ENCODE measurements around the gene DMBT1. TPM values are rescaled to one million over a fixed set of nuclear protein-coding genes. Genes with fewer than 3 reads are reported as not detected.
"Not testable (repeated sequence)": the region's sequence is repeated elsewhere in the genome, so short reads cannot be mapped to it uniquely, and the experiment has no call there.

The DMBT1 gene
- total RNA-seq, 1 donor from 2014 or later = 1.5 TPM

GRCh38 chr10:122577311-122577885 is 16.8 kb downstream of the DMBT1 start:
- no peak for DNase-seq (ENCODE audit: low spot score)

DNA sequence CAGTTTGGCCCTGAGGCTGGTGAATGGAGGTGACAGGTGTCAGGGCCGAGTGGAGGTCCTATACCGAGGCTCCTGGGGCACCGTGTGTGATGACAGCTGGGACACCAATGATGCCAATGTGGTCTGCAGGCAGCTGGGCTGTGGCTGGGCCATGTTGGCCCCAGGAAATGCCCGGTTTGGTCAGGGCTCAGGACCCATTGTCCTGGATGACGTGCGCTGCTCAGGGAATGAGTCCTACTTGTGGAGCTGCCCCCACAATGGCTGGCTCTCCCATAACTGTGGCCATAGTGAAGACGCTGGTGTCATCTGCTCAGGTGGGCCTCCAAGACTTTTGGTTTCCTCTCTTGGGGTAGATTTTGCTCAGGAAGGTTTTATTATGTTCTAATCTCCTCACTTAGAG is 25.5 kb downstream of the DMBT1 start:
- DNase-seq (ENCODE audit: low spot score) = not testable (repeated sequence)

DNA sequence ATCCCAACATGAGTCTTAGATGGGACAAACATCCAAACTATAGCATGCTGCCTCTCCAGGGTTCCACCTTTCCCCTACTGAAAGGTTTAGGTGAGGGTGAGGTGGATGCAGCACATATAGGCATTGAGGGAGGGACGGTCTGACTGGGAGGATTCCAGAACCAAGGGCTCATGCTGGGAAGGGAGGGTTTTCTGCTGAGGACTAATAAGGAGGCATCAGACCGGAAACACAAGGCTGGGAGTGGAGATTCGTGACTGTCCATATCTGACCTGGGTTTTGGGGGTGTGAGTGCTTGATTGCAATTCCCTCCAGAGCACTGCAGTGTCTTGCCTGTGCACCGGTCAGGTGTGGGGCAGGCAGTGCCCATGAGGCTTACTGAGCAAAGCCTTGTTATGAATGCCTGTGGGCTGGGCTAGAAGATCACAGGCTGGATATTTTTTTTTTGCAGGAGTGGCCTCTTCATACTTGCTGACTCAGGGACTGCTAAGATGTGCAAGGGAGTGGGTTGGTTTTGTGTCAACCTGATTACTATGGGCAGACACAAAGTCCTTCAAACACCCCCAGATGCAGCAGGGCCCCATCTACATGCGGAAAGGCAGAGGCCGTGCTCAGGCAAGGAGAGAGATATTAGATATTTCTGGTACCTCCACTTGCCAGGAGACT is 26.7 kb downstream of the DMBT1 start:
- no peak for DNase-seq (ENCODE audit: low spot score)

DNA sequence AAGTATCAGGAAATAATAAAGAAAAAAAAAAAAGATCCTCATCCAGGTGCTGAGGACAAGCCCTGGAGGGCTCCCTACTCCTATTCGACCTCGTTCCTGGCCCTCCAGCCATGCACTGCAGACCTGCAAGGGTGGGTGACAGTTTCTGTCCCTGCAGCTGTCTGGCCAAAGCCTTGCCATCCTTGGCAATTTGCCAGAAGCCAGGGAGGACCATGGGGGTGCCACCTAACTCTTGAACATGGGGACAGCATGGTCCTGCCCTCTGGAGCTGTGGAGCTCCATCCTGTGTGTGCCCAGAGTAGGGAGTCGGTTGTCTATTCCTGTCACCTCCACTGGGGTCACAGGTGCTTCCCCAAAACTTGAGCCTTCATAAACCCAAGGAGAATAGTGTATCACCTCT is 27.8 kb downstream of the DMBT1 start:
- no peak for DNase-seq (ENCODE audit: low spot score)

GRCh38 chr10:122590153-122590552 is 29.6 kb downstream of the DMBT1 start:
- DNase-seq (ENCODE audit: low spot score) = no peak

GRCh38 chr10:122591736-122592135 is 31.2 kb downstream of the DMBT1 start:
- no peak for DNase-seq (ENCODE audit: low spot score)

- DNase-seq (ENCODE audit: low spot score) = no peak
Observed at GRCh38 chr10:122592161-122592560, 31.6 kb downstream of the DMBT1 start.

- no peak for DNase-seq (ENCODE audit: low spot score)
Observed at GRCh38 chr10:122617476-122618270, 57.1 kb downstream of the DMBT1 start.

- DNase-seq (ENCODE audit: low spot score) = no peak
Observed at GRCh38 chr10:122618461-122619165, 58.1 kb downstream of the DMBT1 start.

- DNase-seq (ENCODE audit: low spot score) = not testable (repeated sequence)
Observed at GRCh38 chr10:122620961-122621360, 60.4 kb downstream of the DMBT1 start.

- DNase-seq (ENCODE audit: low spot score) = no peak
Observed at GRCh38 chr10:122624546-122624945, 64.0 kb downstream of the DMBT1 start.

GRCh38 chr10:122630526-122630925 is 70.0 kb downstream of the DMBT1 start:
- no peak for DNase-seq (ENCODE audit: low spot score)

GRCh38 chr10:122632031-122632430 is 71.5 kb downstream of the DMBT1 start:
- no peak for DNase-seq (ENCODE audit: low spot score)

DNA sequence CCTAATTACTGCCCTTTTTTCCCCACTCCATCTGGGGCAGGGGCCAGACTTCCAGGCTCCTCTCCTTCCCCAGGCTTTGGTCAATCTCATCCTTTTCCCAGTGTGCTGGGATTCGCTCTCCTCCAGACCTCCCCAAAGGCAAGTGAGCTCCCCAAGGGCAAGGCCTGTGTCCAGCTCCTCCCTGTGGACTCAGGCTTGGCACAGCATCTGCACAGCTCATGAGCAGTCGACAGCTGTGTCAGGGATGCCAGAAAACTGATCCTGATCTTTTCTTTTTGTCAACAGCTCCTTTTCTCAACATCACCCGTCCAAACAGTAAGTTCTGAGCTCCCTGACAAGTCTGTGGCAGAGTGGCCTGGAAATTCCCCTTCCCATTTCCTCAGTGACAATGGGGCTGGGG is 72.0 kb downstream of the DMBT1 start:
- DNase-seq (ENCODE audit: low spot score) = no peak

DNA sequence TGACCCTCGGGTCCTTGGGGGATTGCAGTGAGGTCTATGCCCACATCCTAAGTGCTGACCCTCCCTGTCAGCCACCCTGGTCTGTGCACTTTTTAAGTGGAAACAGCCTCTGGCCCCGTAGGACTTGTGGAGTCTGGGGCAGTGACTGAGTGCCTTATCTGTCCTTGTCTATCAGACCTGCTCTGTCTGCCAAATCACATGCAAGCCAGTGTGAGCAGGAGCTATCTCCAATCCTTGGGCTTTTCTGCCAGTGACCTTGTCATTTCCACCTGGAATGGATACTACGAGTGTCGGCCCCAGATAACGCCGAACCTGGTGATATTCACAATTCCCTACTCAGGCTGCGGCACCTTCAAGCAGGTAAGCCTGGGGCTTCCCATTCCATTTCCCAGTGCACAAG is 76.4 kb downstream of the DMBT1 start:
- DNase-seq (ENCODE audit: low spot score) = no peak

GRCh38 chr10:122637376-122637775 is 76.8 kb downstream of the DMBT1 start:
- DNase-seq (ENCODE audit: low spot score) = no peak

DNA sequence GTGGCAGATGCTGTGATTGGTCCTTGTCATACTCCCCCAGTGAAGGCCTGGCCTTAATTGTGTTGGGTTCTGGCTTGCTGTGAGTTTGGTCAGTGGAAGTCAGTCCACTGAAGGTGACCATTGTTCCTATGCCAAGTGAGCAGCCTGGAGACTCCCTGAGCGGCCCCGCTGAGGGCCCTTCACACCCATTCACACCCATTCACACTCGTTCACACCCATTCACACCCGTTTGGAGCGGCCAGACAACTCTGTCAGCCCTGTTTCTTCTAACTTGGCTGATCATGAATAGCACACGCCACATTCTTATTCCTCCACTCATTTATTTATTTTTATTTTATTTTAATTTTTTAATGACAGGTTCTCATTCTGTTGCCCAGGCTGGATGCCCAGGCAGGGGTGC is 77.6 kb downstream of the DMBT1 start:
- no peak for DNase-seq (ENCODE audit: low spot score)

GRCh38 chr10:122639801-122640200 is 79.2 kb downstream of the DMBT1 start:
- DNase-seq (ENCODE audit: low spot score) = no peak

DNA sequence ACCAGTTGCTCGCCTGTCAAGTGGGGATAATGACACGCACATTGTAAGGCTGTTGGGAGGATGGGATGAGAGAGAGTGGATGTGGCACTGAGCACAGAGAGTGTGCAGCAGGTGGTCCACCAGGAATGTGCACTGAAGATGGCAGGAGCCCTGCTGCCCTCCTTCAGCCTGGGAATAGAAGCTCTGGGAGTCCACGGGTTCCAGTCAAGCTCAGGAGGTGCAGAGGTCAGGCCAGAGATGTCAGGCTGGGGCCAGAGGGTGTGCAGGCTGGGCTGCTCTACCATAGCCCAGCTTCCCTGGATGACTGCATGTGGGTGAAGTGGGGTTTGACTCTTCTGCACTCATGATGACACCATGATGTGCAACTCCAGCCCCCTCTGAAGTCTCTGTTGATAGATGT is 80.4 kb downstream of the DMBT1 start:
- no peak for DNase-seq (ENCODE audit: low spot score)

DNA sequence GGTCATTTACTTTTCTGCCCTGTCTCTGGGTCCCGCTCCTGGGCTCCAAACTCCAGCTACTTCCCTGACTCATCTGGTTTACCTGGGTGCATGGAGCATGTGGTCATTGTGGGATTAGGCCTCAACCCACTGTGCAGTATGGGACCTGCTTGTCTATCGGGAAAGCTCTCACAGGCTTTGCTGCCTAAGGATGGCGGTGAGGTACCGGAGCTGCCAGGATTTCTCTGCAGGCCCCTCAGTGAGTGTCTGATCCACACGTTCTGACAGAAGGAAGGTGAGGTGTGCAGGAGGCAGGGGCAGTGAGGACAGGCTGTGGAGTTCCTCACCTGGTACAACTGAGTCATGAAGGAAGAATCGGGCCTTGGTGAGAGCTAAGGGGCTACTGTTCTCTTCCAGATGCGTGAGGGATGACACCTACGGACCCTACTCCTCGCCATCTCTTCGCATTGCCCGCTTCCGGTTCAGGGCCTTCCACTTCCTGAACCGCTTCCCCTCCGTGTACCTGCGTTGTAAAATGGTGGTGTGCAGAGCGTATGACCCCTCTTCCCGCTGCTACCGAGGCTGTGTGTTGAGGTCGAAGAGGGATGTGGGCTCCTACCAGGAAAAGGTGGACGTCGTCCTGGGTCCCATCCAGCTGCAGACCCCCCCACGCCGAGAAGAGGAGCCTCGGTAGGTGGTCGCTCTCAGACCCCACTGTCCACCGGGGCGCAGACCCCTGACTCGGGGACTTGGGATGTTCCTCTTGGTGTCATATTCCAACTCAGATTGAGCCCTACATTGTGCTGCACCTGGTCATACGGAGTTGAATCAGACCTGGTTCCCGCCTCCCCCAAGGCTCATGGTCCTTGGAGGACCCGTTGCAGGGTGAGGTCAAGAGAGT is 82.4 kb downstream of the DMBT1 start:
- no peak for DNase-seq (ENCODE audit: low spot score)

GRCh38 chr10:122643931-122644534 is 83.5 kb downstream of the DMBT1 start:
- peak; percentile 6 for DNase-seq (ENCODE audit: low spot score)

Measured in ureter (tissue), 1 donor.